ENCODE data around the gene CLEC10A.
"Not testable (repeated sequence)": the region's sequence is repeated elsewhere in the genome, so short reads cannot be mapped to it uniquely, and the experiment has no call there.

Gene CLEC10A

DNA sequence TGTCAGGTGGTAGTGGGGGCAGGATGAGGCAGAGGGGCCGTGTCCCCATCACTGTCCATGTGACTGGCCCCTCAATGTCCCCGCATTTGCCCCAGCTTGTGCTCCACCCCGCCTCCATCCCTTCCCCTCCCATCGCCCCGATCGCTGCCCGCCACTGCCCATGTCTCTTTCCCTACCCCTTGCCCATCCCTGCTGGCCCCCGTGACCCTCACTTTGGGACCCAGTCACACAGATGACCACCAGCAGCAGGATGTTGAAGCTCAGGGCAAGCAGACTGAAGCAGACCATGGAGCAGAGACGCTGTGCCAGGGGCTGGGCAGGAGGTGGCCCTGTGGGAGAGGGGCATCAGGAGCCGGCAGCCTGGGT, 28.5 kb upstream of the CLEC10A start:
- no peak for DNase-seq

DNA sequence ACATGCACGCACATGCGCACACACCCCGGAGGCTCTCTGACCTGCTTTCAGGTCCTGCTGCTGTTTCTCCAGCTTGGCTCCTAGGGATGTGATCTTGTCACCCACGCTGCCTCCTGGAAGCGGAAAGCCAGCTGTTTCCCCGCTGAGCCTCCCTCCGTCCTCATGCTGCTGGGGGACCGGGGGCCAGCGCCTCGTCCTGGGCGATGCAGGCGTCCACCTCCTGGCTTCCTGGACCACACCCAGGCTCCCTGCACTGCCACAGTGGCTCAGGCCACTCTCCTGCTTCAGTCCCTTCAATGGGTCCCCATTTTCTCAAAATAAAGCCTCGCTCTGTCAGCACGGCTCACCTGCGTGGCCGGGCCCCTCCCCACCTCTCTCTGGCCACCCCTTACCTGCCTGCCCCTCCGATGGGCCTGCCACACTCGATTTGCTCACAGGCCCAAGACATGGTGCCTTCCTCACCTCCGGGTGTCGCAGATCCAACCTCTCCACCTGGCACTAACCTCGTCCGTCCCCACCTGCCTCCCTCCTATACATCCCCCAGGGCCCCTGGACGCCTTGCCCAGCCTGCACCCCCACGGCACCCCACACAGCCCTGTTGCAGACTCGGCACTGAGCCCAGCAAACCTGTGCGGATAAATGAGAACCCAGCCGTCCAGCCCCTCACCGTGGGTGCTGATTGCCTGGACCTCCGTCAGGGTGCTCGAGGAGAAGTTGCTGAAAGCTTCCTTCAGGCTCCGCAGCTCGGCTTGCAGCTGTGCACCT, 27.9 kb upstream of the CLEC10A start:
- DNase-seq = no peak

- DNase-seq = no peak
Measured at GRCh38 chr17:7107012-7107754, 27.1 kb upstream of the CLEC10A start.

GRCh38 chr17:7102421-7102820, 22.4 kb upstream of the CLEC10A start:
- DNase-seq = no peak

GRCh38 chr17:7101531-7101930, 21.5 kb upstream of the CLEC10A start:
- no peak for DNase-seq

- not testable (repeated sequence) for DNase-seq
Measured at GRCh38 chr17:7100641-7101379, 20.8 kb upstream of the CLEC10A start.

DNA sequence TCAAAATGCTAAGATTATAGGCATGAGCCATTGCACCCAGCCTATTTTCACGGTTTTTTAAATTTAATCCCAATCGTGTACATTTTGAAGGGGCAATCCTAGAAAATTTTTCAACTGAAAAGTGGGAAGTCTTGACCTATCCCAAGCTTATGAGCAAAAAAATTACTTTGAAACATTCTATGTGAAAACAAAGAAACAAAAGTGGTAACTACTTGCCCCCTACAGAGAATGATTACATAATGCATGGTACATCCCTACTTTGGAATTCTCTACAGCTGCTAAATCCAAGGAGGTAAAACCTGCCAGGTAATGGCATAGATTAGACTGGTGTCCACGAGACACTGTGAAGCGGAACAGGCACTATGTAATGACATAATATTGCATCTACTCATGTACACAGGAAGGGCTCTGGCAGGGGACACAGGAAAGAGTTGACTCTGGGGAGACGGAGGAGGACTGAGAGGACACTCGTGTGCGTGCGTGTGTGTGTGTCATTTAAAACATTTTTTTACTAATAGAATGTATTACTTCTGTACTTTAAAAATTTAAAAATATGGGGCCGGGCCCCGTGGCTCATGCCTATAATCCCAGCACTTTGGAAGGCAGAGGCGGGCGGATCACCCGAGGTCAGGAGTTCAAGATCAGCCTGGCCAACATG, 18.9 kb upstream of the CLEC10A start:
- DNase-seq = no peak

DNA sequence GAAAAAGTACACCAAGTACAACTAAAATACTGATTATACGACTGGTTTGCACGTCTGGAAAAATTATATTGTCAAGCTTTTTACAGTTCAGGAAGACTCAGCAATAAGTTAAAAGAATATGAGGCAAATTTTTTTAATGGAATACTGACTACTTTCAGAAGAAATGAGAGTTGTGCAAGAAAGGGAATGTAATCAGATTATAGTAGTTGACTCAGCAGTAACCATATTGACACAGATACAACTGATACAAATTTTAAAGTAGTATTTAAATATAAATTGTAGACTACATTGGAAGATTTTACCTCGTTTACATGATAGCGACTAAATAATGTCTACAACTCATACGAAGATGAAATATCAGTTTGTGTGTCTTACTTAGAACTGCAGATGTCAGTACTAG, 17.9 kb upstream of the CLEC10A start:
- DNase-seq = no peak

GRCh38 chr17:7095625-7096024, 15.6 kb upstream of the CLEC10A start:
- DNase-seq = no peak

GRCh38 chr17:7094652-7095019, 14.6 kb upstream of the CLEC10A start:
- DNase-seq = no peak

DNA sequence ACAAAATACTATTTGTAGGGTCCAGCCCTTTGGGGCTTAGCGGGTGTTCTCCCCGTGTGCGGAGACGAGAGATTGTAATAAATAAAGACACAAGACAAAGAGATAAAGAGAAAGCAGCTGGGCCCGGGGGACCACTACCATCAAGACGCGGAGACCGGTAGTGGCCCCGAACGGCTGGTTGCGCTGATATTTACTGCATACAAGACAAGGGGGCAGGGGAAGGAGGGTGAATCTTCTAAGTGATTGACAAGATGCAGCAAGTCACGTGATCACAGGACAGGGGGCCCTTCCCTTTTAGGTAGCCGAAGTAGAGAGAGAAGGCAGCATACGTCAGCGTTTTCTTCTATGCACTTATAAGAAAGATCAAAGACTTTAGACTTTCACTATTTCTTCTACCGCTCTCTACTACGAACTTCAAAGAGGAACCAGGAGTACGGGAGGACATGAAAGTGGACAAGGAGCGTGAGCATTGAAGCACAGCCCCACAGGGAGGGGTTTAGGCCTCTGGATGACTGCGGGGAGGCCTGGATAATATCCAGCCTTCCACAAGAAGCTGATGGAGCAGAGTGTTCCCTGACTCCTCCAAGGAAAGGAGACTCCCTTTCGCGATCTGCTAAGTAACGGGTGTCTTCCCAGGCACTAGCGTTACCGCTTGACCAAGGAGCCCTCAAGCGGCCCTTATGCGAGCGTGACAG, 11.4 kb upstream of the CLEC10A start:
- DNase-seq = not testable (repeated sequence)

DNA sequence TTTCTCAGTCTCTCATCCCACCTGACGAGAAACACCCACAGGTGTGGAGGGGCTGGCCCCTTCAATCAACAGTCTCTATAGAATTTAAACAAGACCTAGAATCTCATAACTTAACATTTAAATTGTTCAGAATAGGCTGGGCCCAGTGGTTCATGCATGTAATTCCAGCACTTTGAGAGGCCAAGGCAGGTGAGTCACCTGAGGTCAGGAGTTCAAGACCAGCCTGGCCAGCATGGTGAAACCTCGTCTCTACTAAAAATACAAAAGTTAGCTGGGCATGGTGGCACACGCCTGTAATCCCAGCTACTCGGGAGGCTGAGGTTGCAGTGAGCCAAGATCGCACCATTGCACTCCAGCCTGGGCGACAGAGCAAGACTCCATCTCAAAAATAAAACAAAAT, 9.5 kb upstream of the CLEC10A start:
- DNase-seq = not testable (repeated sequence)

- not testable (repeated sequence) for DNase-seq
Measured at GRCh38 chr17:7088442-7088841, 8.4 kb upstream of the CLEC10A start.

DNA sequence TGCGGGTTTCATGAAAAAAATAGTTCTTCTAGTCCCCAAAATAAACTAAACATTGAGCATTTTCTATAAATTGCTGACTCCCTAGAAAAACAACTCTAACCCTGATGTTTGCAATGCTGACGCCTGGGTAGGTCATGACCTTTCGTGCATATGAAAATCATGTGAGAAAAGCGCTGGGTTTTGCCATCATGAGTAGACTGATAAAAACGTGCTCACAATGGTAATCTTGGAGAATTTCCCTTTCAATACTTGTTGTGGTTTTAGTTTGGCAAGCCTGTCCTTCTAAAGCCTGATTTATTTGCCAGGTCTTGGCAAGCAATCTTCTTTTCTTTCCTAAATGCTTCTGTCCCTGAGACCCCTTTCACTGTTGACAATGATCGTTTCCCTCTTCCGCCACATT, 4.0 kb upstream of the CLEC10A start:
- DNase-seq = no peak

- DNase-seq = no peak
Measured at GRCh38 chr17:7083592-7083991, 3.5 kb upstream of the CLEC10A start.

DNA sequence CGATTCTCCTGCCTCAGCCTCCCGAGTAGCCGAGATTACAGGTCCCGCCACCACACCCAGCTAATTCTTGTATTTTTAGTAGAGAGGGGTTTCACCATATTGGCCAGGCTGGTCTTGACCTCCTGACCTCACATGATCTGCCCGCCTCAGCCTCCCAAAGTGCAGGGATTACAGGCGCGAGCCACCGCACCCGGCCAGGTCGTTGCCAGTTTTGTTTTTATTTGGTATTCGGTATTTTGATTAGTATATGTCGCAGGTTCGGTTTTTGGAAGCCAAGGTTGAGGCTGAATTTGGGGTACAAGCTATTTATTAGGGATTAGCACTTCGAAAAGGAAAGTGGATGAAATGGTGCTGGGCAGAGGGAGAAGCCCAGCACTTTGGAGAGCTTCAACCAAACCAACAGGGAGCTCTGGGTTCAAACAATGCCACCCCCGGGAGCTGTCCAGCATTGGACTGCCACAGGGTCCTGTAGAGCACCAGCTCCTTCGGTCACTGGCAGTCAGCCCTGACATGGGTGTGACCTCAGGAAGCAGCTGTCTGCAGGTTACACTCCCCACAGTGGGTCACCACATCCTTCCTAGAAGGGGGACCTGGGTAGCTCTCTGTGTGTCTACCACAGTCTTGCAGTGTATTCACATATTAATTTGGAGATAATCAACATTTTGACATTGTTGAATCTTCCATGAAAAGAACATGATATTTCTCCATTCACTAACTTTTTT, 1.5 kb upstream of the CLEC10A start:
- DNase-seq = no peak

DNA sequence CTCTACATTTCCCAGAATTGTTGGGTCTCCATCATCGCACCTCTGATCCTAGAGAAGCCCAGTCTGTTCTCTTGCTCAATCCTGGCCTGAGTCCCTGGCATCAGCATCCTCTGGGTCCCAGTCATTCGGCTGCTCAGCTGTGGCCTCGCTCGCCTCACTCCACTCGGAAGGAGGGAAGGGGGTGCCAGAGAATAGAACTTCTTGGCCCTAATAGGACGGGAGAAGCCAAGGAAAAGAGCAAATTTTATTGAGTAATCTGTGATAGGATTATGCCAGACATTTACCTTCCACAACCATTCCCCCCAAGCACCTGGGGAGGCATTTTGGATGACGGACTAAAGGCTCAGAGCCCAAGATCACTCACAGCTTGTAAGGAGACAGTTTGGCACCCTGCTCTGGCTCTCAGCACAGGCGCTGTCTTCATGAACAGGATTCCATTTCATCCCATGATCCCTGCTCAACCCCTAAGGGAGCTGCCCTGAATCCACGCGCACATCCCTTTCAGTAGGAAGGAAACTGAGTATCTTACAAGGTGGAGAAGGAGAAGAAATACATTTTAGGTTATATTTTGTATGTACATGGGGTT, 498 bp upstream of the CLEC10A start:
- no peak for DNase-seq

GRCh38 chr17:7078711-7079110, 1.3 kb downstream of the CLEC10A start:
- DNase-seq = no peak

DNA sequence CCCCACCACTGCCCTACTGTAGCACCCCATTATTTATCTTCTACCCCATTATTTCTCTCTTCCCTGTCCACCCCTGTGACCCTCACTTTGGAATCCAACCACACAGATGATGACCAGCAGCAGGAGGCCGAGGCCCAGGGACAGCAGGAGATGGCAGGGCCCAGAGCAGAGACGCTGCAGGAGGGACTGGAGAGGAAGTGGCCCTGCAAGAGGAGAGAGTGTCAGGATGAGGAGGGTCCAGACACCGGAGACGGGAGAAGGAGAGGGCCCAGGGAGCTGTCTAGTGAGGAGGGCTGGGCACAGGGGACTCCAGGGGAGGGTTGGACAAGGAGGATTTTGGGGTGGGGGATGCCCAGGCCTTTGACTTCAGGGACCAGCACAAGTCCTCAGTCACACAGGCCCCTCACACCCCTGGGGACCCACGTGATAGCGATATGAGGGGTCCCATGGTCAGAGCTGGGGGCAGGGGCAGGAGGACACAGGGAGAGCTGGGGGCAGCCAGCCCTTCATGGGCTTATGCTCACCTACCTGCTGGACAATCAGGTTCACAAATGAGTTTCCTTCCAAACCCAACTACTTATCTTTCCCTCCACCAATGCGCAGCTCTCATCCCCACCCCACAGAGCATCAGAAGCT, 2.0 kb downstream of the CLEC10A start:
- DNase-seq = no peak

DNA sequence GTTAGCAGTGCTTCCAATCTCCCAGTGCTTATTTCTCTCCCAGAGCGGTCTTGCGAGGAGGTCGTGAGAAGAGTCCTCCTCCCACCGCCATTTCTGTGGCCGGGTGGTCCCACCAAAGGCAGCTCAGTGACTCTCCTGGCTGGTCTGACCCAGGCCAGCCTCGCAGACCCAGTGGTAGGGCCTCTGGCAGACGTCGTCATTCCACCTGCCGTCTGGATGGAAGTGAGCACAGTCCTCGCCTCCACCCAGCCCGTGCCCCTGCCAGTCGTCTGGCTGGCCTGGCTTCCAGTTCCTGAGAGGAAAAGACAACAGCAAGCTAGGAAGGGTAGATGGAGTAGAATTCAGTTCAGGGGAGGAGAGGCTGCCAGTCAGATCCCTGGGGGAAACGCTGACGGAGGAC, 5.1 kb downstream of the CLEC10A start:
- DNase-seq = no peak

DNA sequence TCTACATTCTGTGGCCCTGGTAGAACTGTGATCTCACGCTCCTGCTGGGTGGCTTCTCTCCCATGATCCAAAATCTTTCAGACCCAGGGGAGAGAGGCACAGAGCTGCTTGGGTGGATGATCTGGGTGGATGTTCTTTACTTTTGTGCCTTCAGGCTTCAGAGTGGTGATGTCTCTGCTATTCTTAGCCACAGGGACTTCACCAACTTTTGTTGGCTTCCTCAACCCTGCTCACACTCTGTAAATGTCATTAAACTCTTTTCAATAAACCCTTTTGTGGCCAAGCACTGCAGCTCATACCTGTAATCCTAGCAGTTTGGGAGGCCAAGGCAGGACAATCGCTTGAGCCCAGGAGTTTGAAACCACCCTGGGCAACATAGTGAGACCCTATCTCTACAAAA, 7.6 kb downstream of the CLEC10A start:
- DNase-seq = no peak

Data from right hindlimb (tissue), 1 donor.